ENCODE results near the gene COTL1. TPM values are rescaled to one million over a fixed set of nuclear protein-coding genes. Genes with fewer than 3 reads are reported as not detected.
"Not testable (repeated sequence)": the region's sequence is repeated elsewhere in the genome, so short reads cannot be mapped to it uniquely, and the experiment has no call there.

Gene COTL1
- total and polyA plus RNA-seq, 12 donors: 20.1 to 93.8 (median 54.3) TPM

DNA sequence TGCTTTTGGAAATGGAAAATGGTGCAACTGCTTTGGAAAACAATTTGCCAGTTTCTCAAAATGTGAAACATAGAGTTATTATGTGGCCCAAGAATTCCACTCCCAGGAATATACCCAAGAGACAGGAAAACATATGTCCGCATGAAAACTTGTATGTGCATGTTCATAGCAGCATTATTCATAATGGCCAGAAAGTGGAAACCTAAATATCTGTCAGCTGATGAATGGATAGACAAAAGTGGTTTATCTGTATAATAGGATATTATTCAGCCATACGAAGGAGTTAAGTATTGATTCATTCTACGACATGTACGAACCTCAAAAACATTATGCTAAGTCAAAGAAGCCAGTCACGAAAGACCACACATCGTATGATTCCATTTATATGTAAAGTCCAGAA is 7.7 kb upstream of the COTL1 start:
- Histone ChIP-seq H3K4me3 (no peak overlapping the region), H3K9me3 (replicated peaks in 1 of 3) (no peaks in the 10 kb centered on the region), H3K27me3 (no peaks in the 10 kb centered on the region), H3K4me1 (replicated peaks in 1 of 2) (no peaks in the 10 kb centered on the region), H3K27ac (no peak overlapping the region), H3K36me3 (replicated peaks in 1 of 2) (no peaks in the 10 kb centered on the region)
- WGBS, 4 donors: 91 to 95% (median 92%) methylated on average over 6 of the region's 6 CpGs
- no peak for DNase-seq
- TF ChIP-seq POLR2A (IDR thresholded peaks at IDR 0.05): no peak
- TF ChIP-seq, protein P1, sequence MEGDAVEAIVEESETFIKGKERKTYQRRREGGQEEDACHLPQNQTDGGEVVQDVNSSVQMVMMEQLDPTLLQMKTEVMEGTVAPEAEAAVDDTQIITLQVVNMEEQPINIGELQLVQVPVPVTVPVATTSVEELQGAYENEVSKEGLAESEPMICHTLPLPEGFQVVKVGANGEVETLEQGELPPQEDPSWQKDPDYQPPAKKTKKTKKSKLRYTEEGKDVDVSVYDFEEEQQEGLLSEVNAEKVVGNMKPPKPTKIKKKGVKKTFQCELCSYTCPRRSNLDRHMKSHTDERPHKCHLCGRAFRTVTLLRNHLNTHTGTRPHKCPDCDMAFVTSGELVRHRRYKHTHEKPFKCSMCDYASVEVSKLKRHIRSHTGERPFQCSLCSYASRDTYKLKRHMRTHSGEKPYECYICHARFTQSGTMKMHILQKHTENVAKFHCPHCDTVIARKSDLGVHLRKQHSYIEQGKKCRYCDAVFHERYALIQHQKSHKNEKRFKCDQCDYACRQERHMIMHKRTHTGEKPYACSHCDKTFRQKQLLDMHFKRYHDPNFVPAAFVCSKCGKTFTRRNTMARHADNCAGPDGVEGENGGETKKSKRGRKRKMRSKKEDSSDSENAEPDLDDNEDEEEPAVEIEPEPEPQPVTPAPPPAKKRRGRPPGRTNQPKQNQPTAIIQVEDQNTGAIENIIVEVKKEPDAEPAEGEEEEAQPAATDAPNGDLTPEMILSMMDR (IDR thresholded peaks at IDR 0.05): no peak
- intact Hi-C loops (cut with DNase I): loop anchor here in 1 of 2 donors (10.0 kb wide), 1 partner anchor 99 kb away; no protein-coding TSS in a partner anchor

DNA sequence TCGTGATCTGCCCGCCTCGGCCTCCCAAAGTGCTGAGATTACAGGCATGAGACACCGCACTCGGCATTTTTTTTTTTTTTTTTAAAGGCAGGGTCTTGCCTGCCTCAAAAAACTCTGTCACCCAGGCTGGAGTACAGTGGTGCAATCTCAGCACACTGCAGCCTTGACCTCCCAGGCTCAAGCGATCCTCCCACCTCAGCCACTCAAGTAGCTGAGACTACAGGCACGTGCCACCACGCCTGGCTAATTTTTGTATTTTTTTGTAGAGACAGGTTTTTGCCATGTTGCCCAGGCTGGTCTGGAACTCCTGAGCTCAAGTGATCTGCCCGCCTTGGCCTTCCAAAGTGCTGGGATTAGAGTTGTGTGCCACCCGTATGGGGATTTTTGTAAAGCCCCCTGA is 3.0 kb upstream of the COTL1 start:
- H3K4me1 ChIP-seq (replicated peaks in 1 of 2): peaks cover 0 to 23% of the 10 kb centered on the region in 2 donors
- intact Hi-C loops (cut with DNase I): loop anchor here (2.0 to 10.0 kb wide), 3 partner anchors 101 to 108 kb away; no protein-coding TSS in a partner anchor
- not testable (repeated sequence) for H3K36me3 ChIP-seq (replicated peaks in 1 of 2); H3K27me3 ChIP-seq; H3K4me3 ChIP-seq; H3K9me3 ChIP-seq (replicated peaks in 1 of 3); H3K27ac ChIP-seq; DNase-seq
- WGBS, 4 donors: 65 to 74% (median 68%) methylated on average over 8 to 10 of the region's 10 CpGs

DNA sequence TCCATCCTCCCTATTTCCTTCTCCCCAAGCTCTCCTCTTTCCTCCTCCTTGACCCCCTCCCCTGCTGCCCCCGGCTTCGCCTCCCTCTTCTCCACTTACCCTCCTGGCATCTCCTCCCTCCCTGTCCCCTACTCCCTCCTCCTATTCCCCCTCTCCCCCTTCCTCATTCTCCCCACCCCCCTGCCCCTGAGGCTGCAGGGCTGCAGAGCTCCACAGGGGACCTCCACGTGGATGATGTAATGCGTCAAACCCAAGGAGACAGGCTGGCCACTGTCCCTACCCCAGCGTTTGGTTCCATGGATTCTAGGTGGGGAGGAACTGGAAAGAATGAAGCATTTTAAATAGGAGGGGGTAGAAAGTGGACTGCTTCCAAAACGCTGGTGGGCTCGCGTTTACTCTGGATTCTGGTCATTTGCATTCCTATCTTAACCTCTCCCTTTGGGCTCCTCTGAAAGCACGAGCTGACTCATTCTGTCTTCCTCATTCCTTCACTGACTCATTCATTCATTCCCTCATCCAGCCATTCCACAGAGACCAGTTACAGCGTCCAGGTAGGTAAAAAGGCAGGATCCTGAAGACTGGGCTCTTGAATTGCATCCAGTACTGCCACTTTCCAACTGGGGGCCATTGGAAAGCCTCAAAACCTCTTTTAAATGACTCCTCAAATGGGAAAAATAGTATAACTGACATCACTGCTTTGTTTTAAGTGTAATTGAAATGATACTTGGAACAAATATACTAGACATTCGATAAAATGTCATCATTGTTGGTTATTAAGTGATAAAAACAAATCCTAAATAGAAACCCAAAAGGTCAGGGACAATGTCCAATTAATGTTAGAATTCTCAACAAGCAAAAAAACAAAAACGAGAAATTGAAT is 943 bp upstream of the COTL1 start:
- TF ChIP-seq, protein P1 (IDR thresholded peaks at IDR 0.05): peak in 2 of 6 experiments; percentile 12 to 34
- no peak for TF ChIP-seq POLR2A (IDR thresholded peaks at IDR 0.05)
- H3K4me3 ChIP-seq: peak overlapping the region in 1 of 4 donors; percentile 89
- no peaks in the 10 kb centered on the region for H3K27me3 ChIP-seq
- H3K9me3 ChIP-seq (replicated peaks in 1 of 3): no peaks in the 10 kb centered on the region
- peaks cover 0 to 32% of the 10 kb centered on the region in 2 donors for H3K4me1 ChIP-seq (replicated peaks in 1 of 2)
- 13 to 26% (median 15%) methylated on average over 12 of the region's 12 CpGs for WGBS, 4 donors
- H3K36me3 ChIP-seq (replicated peaks in 1 of 2): peaks cover 0 to 4% of the 10 kb centered on the region in 2 donors
- intact Hi-C loops (cut with DNase I): loop anchor here in 1 of 2 donors (5.0 kb wide), 1 partner anchor 107 kb away; no protein-coding TSS in a partner anchor
- peak overlapping the region in 3 of 5 donors; percentile 35 to 89 (median 54) for H3K27ac ChIP-seq
- DNase-seq: peak in 4 of 7 donors; percentile 41 to 58 (median 52)

DNA sequence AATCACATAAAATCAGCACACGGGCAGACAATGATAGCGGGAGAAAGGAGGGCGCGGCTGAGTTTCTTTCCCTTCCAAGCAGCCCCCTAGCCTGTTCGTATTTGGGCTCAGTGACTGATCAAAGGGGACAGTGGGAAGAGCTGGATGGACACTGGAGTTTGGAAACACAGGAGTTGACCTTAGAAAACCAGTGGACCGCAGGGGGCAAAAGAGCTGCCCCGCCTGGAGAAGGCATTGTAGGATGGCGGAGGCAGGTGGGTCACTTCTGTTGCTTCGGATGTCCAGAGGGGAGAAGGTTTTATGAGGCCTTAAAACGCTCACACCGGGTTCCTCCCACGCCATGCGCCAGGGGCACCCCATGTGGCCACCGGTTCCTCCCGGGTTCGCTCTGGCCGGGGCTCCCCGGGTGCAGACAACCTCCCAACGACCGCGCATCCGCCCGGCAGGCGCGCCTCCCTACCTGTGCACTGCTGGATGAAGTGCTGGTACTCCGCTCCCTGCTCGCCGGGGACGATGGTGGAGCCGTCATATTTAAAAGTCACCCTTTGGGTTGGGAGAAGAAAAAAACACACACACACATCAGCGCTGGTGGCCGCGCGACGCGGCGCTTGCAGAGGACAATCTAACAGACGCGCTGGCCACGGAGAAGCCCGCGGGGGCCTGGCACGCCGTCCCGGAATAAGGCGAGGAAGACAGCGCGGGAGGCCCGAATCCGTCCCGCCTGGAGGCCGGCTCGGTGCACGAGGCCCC is 662 bp downstream of the COTL1 start:
- 6 to 26% (median 7%) methylated on average over 13 to 54 of the region's 54 CpGs for WGBS, 4 donors
- peaks cover 0 to 37% of the 10 kb centered on the region in 2 donors for H3K4me1 ChIP-seq (replicated peaks in 1 of 2)
- intact Hi-C loops (cut with DNase I): loop anchor here in 1 of 2 donors (5.0 kb wide), 1 partner anchor 105 kb away; no protein-coding TSS in a partner anchor
- peak overlapping the region in 3 of 5 donors; percentile 60 to 89 (median 69) for H3K27ac ChIP-seq
- H3K4me3 ChIP-seq: peak overlapping the region in 3 of 4 donors; percentile 44 to 89 (median 59)
- no peaks in the 10 kb centered on the region for H3K27me3 ChIP-seq
- no peaks in the 10 kb centered on the region for H3K9me3 ChIP-seq (replicated peaks in 1 of 3)
- TF ChIP-seq, protein P1 (IDR thresholded peaks at IDR 0.05): no peak
- TF ChIP-seq POLR2A (IDR thresholded peaks at IDR 0.05): no peak
- DNase-seq: peak in 2 of 7 donors; percentile 40 to 64
- peaks cover 0 to 4% of the 10 kb centered on the region in 2 donors for H3K36me3 ChIP-seq (replicated peaks in 1 of 2)

Data from adrenal gland (tissue), 12 donors.